MCF 10A (cell line): Measurements from ENCODE around the gene CD52. TPM values are rescaled to one million over a fixed set of nuclear protein-coding genes. Genes with fewer than 3 reads are reported as not detected.

Experiments used
- BruUV-seq: library from RNA; stranded (reverse); fragments of 400-500 nt; replicated peaks from 2 replicates; lab custom pipeline; 2021; lab: Mats Ljungman, UMichigan
- CTCF ChIA-PET: fragments of 300-600 bp; sonication (Branson Sonifier 250); formaldehyde crosslinking; extraction: SDS; loops from one replicate; lab custom pipeline; 2021; ENCODE audit warnings: antibody characterized with exemption, inconsistent platforms; lab: Yijun Ruan, JAX
- POLR2A ChIA-PET: fragments of 300-600, 350-650 bp; sonication (Branson Sonifier 250); formaldehyde crosslinking; extraction: SDS; loops from one replicate; lab custom pipeline; 2020; ENCODE audit warnings: antibody characterized with exemption, inconsistent platforms; lab: Yijun Ruan, JAX
- DNase-seq: peaks from one replicate; pipeline ENCODE4 v3.0.0-alpha.2; 2018; ENCODE audit not compliant: unreplicated experiment
- H3K27ac Mint-ChIP-seq: one replicate; pipeline ENCODE4 v1.8.0; 2022; ENCODE audit warnings: mild to moderate bottlenecking, low read depth, mixed read lengths; ENCODE audit not compliant: unreplicated experiment
- H3K27me3 Mint-ChIP-seq: one replicate; pipeline ENCODE4 v1.8.0; 2022; ENCODE audit warnings: mixed read lengths; ENCODE audit not compliant: insufficient read depth, unreplicated experiment
- H3K36me3 Mint-ChIP-seq: one replicate; pipeline ENCODE4 v1.8.0; 2022; ENCODE audit warnings: mild to moderate bottlenecking, moderate library complexity, mixed read lengths; ENCODE audit not compliant: insufficient read depth, unreplicated experiment
- H3K4me1 Mint-ChIP-seq: one replicate; pipeline ENCODE4 v1.8.0; 2022; ENCODE audit warnings: mixed read lengths; ENCODE audit not compliant: insufficient read depth, unreplicated experiment
- H3K4me3 Mint-ChIP-seq: one replicate; pipeline ENCODE4 v1.8.0; 2022; ENCODE audit warnings: mild to moderate bottlenecking, moderate library complexity, mixed read lengths; ENCODE audit not compliant: unreplicated experiment
- H3K9me3 Mint-ChIP-seq: one replicate; pipeline ENCODE4 v1.8.0; 2022; ENCODE audit warnings: mixed read lengths; ENCODE audit not compliant: unreplicated experiment
- CTCF ChIP-seq: fragments of 200-600 bp; IDR thresholded peaks from one replicate; pipeline ENCODE4 v1.8.0; 2022; ENCODE audit warnings: antibody characterized with exemption, mild to moderate bottlenecking; ENCODE audit not compliant: unreplicated experiment
- intact Hi-C: fragments of 100-400 bp; cut with micrococcal nuclease; formaldehyde crosslinking; loops from 2 replicates; pipeline ENCODE4 v1.14.1; 2022
- total RNA-seq: library from RNA; stranded (reverse); gene quantifications from 2 replicates; pipeline ENCODE4 v1.2.3, GENCODE V29; 2022

CD52 gene
- total RNA-seq, 1 experiment from 2014 or later, result not detected

DNA sequence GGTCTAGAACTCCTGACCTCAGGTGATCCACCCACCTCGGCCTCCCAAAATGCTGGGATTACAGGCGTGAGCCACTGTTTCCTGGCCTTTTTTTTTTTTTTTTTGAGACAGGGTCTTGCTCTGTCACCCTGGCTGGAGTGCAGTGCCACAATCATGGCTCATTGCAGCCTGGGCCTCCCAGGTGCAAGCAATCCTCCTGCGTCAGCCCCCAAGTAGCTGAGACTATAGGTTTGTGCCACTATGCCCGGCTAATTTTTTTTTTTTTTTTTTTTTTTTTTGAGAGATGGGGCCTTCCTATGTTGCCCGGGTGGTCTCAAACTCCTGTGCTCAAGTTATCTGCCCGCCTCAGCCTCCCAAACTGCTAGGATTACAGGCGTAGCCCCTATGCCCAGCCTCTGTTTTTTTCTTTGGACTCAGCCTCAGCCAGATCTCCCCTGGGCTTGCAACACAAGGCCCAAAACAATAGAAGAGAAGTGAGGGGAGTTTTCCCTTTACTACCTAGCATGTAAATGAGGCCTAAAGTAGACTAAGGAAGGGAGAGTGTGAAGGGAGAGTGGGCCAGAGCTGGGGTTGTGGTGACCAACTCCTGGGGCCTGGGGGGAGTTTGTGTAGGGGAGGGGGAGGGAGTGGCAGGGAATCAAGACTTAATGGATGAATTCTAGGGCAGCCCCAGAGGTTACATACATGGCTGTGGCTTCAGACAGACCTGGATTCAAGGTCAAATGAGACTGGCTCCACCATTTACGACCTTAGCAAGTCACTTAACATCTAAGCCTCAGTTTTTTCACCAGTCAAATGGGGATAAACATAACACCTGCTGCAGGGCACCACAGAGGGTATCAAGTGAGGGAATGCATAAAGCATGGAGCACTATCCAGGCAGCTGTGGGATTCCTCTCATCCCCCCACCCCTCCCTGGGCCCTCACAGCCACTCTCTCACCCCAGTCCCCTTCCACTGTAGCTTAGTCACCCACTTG is 1.6 kb upstream of the CD52 start:
- no peak for TF ChIP-seq CTCF
- Mint-ChIP-seq H3K4me3 (no peak overlapping the region), H3K27me3 (no peaks in the 10 kb centered on the region), H3K9me3 (no peaks in the 10 kb centered on the region), H3K27ac (no peak overlapping the region), H3K36me3 (no peaks in the 10 kb centered on the region), H3K4me1 (peaks cover under 1% of the 10 kb centered on the region)
- POLR2A ChIA-PET, result interaction anchor here (1.2 kb wide), 1 partner anchor 9 kb away, joined by 4 read pairs; the partner anchor contains the start of gene UBXN11
- DNase-seq, result no peak
- CTCF ChIA-PET, result interaction anchor here (0.6 to 1.1 kb wide), 4 partner anchors 31 to 101 kb away, joined by 3 to 4 read pairs (median 3); partner anchors contain the start of gene CEP85
- intact Hi-C loops, result loop anchor here (5.0 kb wide), 1 partner anchor 279 kb away; no protein-coding TSS in a partner anchor
- BruUV-seq, result no TSS peak

- no peaks in the 10 kb centered on the region for H3K27me3 Mint-ChIP-seq
- CTCF ChIA-PET, result interaction anchor here (1.1 kb wide), 1 partner anchor 32 kb away, joined by 3 read pairs; no protein-coding TSS in a partner anchor
- POLR2A ChIA-PET, result interaction anchor here (0.5 to 1.2 kb wide), 3 partner anchors 10 to 321 kb away, joined by 3 to 4 read pairs (median 3); partner anchors contain the start of gene UBXN11
- H3K4me3 Mint-ChIP-seq, result no peak overlapping the region
- peaks cover 8% of the 10 kb centered on the region for H3K4me1 Mint-ChIP-seq
- intact Hi-C loops, result loop anchor here (5.0 kb wide), 1 partner anchor 280 kb away; no protein-coding TSS in a partner anchor
- TF ChIP-seq CTCF, result no peak
- no peak overlapping the region for H3K27ac Mint-ChIP-seq
- H3K9me3 Mint-ChIP-seq, result no peaks in the 10 kb centered on the region
- no peak for DNase-seq
- H3K36me3 Mint-ChIP-seq, result no peaks in the 10 kb centered on the region
- BruUV-seq, result no TSS peak
Observed at GRCh38 chr1:26317146-26317545, 612 bp upstream of the CD52 start.

DNA sequence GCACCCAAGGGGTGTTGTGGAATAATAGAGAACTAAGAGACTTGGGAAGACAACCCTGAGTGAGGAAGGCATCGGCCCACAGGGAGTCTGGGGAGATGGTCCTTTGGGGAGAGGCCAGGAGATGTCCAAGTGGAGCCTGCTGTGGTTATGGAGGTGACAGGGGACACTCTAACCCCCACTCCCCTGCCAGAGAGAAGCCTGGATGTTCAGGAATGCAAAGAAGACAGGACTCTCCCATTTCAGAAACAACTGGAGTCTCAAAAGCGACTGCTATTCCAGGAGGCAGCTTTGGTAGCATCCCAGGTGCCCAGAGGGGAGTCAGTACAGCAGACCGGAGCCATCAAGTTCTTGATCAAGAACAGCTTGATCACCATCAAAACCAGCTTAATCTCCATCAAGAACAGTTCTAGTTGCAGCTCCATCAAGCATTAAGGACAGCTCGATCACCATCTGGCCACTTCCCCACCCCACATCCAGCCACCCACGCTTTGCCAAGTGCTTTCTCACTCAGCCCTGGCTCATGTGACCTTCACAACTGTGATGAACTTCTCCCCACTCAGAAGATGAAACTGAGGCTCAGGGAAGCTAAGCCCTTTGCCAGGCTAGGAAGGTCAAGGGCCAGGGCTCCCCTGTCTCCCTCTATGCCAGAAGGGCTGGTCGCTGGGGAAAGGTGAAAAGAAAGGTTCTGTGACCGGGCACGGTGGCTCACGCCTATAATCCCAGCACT is 743 bp downstream of the CD52 start:
- no TSS peak for BruUV-seq
- H3K36me3 Mint-ChIP-seq, result peaks cover 10% of the 10 kb centered on the region
- no peaks in the 10 kb centered on the region for H3K27me3 Mint-ChIP-seq
- no peaks in the 10 kb centered on the region for H3K9me3 Mint-ChIP-seq
- ChIA-PET CTCF (interaction anchor here (0.6 to 1.4 kb wide), 7 partner anchors 13 to 171 kb away, joined by 3 to 10 read pairs (median 3); partner anchors contain the start of gene ZNF593), POLR2A (interaction anchor here (1.0 kb wide), 1 partner anchor 31 kb away, joined by 4 read pairs; no protein-coding TSS in a partner anchor)
- no peak for DNase-seq
- no peak overlapping the region for H3K27ac Mint-ChIP-seq
- intact Hi-C loops, result loop anchor here (5.0 kb wide), 1 partner anchor 281 kb away; no protein-coding TSS in a partner anchor
- TF ChIP-seq CTCF, result no peak
- no peak overlapping the region for H3K4me3 Mint-ChIP-seq
- peaks cover 8% of the 10 kb centered on the region for H3K4me1 Mint-ChIP-seq
